Measurements from ENCODE around the gene PRELID1.

Gene PRELID1

GRCh38 chr5:177314376-177315342 is 11.1 kb downstream of the PRELID1 start:
- DNase-seq: no peak

GRCh38 chr5:177315411-177315810 is 11.8 kb downstream of the PRELID1 start:
- DNase-seq: no peak

DNA sequence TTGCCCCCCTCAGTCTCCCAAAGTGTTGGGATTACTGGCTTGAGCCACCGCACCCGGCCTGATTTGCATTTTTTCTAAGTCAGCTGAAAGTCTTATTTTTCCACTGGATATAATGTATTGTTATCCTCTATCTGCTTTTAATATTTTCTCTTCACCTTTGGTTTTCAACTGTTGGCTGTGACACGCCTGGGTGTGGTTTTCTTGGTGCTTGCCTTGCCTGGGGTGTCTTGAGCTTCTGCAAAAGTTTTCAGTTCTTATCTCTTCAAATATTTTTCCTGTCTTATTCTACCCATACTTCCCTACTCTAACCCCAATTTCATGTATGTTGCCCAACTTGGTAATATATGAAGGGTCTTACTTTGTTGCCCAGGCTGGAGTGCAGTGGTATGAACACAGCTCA is 12.4 kb downstream of the PRELID1 start:
- DNase-seq: peak; percentile 58

GRCh38 chr5:177317959-177318377 is 14.4 kb downstream of the PRELID1 start:
- peak; percentile 88 for DNase-seq

GRCh38 chr5:177319913-177320588 is 16.5 kb downstream of the PRELID1 start:
- no peak for DNase-seq

DNA sequence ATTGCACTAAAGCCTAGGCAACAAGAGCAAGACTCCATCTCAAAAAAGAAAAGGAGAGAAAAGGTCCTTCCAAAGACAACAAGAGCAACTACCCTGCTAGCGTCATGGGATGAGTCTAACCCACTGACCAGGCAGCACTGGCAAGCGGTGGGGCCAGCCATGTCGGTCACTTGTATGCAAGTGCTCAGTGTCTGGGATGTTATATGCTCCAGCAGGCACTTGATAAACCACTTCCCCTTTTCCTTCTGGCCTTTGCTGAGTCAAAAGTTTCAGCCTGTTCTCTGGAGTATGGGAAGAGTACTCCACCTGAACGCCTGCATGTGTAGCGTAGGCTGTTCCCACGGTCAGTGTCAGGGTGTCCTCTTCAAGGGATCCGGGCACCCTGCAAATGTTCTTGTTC is 17.3 kb downstream of the PRELID1 start:
- DNase-seq: peak; percentile 65

DNA sequence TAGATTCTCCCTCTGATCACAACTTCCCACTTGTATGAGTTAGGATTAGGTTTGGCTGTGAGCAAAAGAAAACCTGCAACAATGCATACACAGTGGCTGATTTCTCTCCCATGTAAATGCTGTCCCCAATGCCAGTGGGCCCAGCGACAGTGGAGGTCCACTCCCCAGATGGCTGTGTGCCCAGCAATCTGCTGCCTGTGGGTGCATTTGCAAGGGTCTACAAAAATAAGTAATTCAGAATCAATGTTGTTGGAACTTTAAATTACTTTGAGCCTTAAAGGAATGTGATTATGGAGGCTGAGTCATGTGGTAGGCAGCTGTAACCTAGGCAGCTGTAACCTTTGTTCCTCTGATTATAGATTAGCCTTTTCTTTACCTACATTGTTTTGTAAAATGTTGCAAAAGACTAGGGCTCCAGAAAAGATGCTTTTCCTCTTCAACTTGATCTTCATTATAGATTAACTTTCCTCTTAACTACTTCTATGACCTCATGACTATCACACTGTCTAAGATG is 22.3 kb downstream of the PRELID1 start:
- no peak for DNase-seq

- peak; percentile 60 for DNase-seq
These were observed 24.2 kb downstream of the PRELID1 start for GRCh38 chr5:177327539-177328522.

DNA sequence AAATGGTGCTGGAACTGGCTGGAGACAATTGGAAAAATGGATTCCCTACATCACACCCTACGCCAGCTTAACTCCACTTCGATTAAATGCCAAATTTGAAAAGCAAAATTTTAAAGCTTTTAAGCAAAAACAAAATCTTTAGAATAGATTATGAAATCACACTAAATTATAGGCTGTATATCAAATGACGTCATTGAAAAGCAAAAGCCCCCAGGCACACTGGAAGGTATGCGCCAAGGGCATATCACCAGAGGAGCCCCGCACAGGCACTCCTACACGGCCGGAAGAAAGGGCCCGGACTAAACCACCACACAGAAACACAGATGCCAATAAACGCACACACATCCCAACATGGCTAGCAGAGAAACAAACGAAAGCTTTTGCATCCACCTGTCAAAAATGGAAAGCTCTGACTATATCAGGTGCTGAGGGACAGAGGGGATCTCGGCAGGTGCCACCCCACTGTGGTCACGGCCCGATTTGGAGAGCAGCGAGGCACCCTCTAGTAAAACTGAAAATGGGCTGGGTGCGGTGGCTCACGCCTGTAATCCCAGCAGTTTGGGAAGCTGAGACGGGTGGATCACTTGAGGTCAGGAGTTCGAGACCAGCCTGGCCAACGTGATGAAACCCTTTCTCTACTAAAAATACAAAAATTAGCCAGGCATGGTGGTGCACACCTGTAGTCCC is 25.1 kb downstream of the PRELID1 start:
- DNase-seq: no peak

GRCh38 chr5:177329883-177330282 is 26.3 kb downstream of the PRELID1 start:
- DNase-seq: no peak

GRCh38 chr5:177330991-177331842 is 27.6 kb downstream of the PRELID1 start:
- peak; percentile 47 for DNase-seq

- no peak for DNase-seq
These were observed 28.7 kb downstream of the PRELID1 start for GRCh38 chr5:177332031-177332895.

DNA sequence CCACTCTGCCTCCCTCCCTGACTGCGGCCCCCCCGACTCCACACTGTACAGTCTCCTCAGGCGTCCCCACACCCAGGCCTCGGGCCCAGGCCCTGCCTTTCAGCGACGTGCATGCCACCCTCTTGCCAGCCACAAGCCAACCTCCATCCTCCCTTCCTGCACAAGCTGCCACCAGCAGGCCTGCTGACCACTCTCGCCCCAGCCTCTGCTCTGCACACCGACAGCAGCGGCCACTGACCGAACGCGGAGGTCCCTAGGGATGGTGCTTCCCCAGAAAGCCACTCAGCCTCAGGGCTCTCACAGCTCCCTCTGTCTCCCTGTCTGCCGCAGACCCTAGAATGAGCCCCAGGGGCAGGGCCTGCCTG is 29.3 kb downstream of the PRELID1 start:
- no peak for DNase-seq

GRCh38 chr5:177333420-177334154 is 30.0 kb downstream of the PRELID1 start:
- DNase-seq: no peak

GRCh38 chr5:177334155-177334551 is 30.6 kb downstream of the PRELID1 start:
- no peak for DNase-seq

- DNase-seq: no peak
These were observed 31.4 kb downstream of the PRELID1 start for GRCh38 chr5:177334781-177335700.

- DNase-seq: no peak
These were observed 32.1 kb downstream of the PRELID1 start for GRCh38 chr5:177335701-177336065.

GRCh38 chr5:177336112-177336511 is 32.5 kb downstream of the PRELID1 start:
- DNase-seq: peak; percentile 89

All from hematopoietic multipotent progenitor cell treated with erythropoietin and hydrocortisone succinate and interleukin-3 and kit ligand, for 6 days (in vitro differentiated cells).